ENCODE data around the gene HAGHL.
"Not testable (repeated sequence)": the region's sequence is repeated elsewhere in the genome, so short reads cannot be mapped to it uniquely, and the experiment has no call there.

The HAGHL gene

GRCh38 chr16:687499-687898, 39.4 kb upstream of the HAGHL start:
- DNase-seq (ENCODE audit: insufficient read length, low spot score) (no peak), FAIRE-seq (no peak)
- TF ChIP-seq POLR2A (IDR thresholded peaks at IDR 0.05; ENCODE audit: low read depth, low read length) = no peak
- TF ChIP-seq TAF1 (IDR thresholded peaks at IDR 0.05; ENCODE audit: low read depth, low read length) = no peak
- no peak for TF ChIP-seq POLR2AphosphoS5 (IDR thresholded peaks at IDR 0.05; ENCODE audit: low read depth, low read length)
- no peak for TF ChIP-seq PAX5 (IDR thresholded peaks at IDR 0.05; ENCODE audit: insufficient read depth, low read length, severe bottlenecking)
- no peak for TF ChIP-seq POU2F2 (IDR thresholded peaks at IDR 0.05; ENCODE audit: low read depth, low read length)
- no peak for TF ChIP-seq SPI1 (IDR thresholded peaks at IDR 0.05; ENCODE audit: low read depth, low read length)

- DNase-seq (ENCODE audit: insufficient read length, low spot score) (no peak), FAIRE-seq (peak; percentile 84)
- TF ChIP-seq POLR2A (IDR thresholded peaks at IDR 0.05; ENCODE audit: low read depth, low read length) (no peak), SPI1 (IDR thresholded peaks at IDR 0.05; ENCODE audit: low read depth, low read length) (no peak), POLR2AphosphoS5 (IDR thresholded peaks at IDR 0.05; ENCODE audit: low read depth, low read length) (no peak), PAX5 (IDR thresholded peaks at IDR 0.05; ENCODE audit: insufficient read depth, low read length, severe bottlenecking) (no peak), TAF1 (IDR thresholded peaks at IDR 0.05; ENCODE audit: low read depth, low read length) (no peak), POU2F2 (IDR thresholded peaks at IDR 0.05; ENCODE audit: low read depth, low read length) (no peak)
Observed at GRCh38 chr16:689175-689897, 37.6 kb upstream of the HAGHL start.

GRCh38 chr16:691242-691641, 35.7 kb upstream of the HAGHL start:
- not testable (repeated sequence) for DNase-seq (ENCODE audit: insufficient read length, low spot score); FAIRE-seq

GRCh38 chr16:692356-693108, 34.4 kb upstream of the HAGHL start:
- TF ChIP-seq POU2F2 (IDR thresholded peaks at IDR 0.05; ENCODE audit: low read depth, low read length) = no peak
- no peak for TF ChIP-seq TAF1 (IDR thresholded peaks at IDR 0.05; ENCODE audit: low read depth, low read length)
- no peak for TF ChIP-seq PAX5 (IDR thresholded peaks at IDR 0.05; ENCODE audit: insufficient read depth, low read length, severe bottlenecking)
- no peak for TF ChIP-seq SPI1 (IDR thresholded peaks at IDR 0.05; ENCODE audit: low read depth, low read length)
- TF ChIP-seq POLR2AphosphoS5 (IDR thresholded peaks at IDR 0.05; ENCODE audit: low read depth, low read length) = no peak
- no peak for TF ChIP-seq POLR2A (IDR thresholded peaks at IDR 0.05; ENCODE audit: low read depth, low read length)
- no peak for DNase-seq (ENCODE audit: insufficient read length, low spot score)
- FAIRE-seq = no peak

GRCh38 chr16:693364-693763, 33.5 kb upstream of the HAGHL start:
- no peak for FAIRE-seq
- no peak for TF ChIP-seq PAX5 (IDR thresholded peaks at IDR 0.05; ENCODE audit: insufficient read depth, low read length, severe bottlenecking)
- no peak for TF ChIP-seq SPI1 (IDR thresholded peaks at IDR 0.05; ENCODE audit: low read depth, low read length)
- TF ChIP-seq POLR2AphosphoS5 (IDR thresholded peaks at IDR 0.05; ENCODE audit: low read depth, low read length) = no peak
- no peak for TF ChIP-seq POLR2A (IDR thresholded peaks at IDR 0.05; ENCODE audit: low read depth, low read length)
- TF ChIP-seq POU2F2 (IDR thresholded peaks at IDR 0.05; ENCODE audit: low read depth, low read length) = no peak
- TF ChIP-seq TAF1 (IDR thresholded peaks at IDR 0.05; ENCODE audit: low read depth, low read length) = no peak
- DNase-seq (ENCODE audit: insufficient read length, low spot score) = no peak

- DNase-seq (ENCODE audit: insufficient read length, low spot score) (no peak), FAIRE-seq (no peak)
- TF ChIP-seq POU2F2 (IDR thresholded peaks at IDR 0.05; ENCODE audit: low read depth, low read length) (no peak), TAF1 (IDR thresholded peaks at IDR 0.05; ENCODE audit: low read depth, low read length) (no peak), POLR2A (IDR thresholded peaks at IDR 0.05; ENCODE audit: low read depth, low read length) (no peak), SPI1 (IDR thresholded peaks at IDR 0.05; ENCODE audit: low read depth, low read length) (no peak), POLR2AphosphoS5 (IDR thresholded peaks at IDR 0.05; ENCODE audit: low read depth, low read length) (no peak), PAX5 (IDR thresholded peaks at IDR 0.05; ENCODE audit: insufficient read depth, low read length, severe bottlenecking) (no peak)
Observed at GRCh38 chr16:693766-694165, 33.1 kb upstream of the HAGHL start.

GRCh38 chr16:694187-694862, 32.6 kb upstream of the HAGHL start:
- no peak for FAIRE-seq

GRCh38 chr16:694863-695354, 32.0 kb upstream of the HAGHL start:
- no peak for FAIRE-seq

More at GRCh38 chr16:694187-694862, 32.6 kb upstream of the HAGHL start:
- no peak for DNase-seq (ENCODE audit: insufficient read length, low spot score)
- TF ChIP-seq POLR2AphosphoS5 (IDR thresholded peaks at IDR 0.05; ENCODE audit: low read depth, low read length) = no peak
- no peak for TF ChIP-seq POU2F2 (IDR thresholded peaks at IDR 0.05; ENCODE audit: low read depth, low read length)
- no peak for TF ChIP-seq TAF1 (IDR thresholded peaks at IDR 0.05; ENCODE audit: low read depth, low read length)
- TF ChIP-seq SPI1 (IDR thresholded peaks at IDR 0.05; ENCODE audit: low read depth, low read length) = no peak
- no peak for TF ChIP-seq PAX5 (IDR thresholded peaks at IDR 0.05; ENCODE audit: insufficient read depth, low read length, severe bottlenecking)

More at GRCh38 chr16:694863-695354, 32.0 kb upstream of the HAGHL start:
- DNase-seq (ENCODE audit: insufficient read length, low spot score) = no peak
- TF ChIP-seq POLR2AphosphoS5 (IDR thresholded peaks at IDR 0.05; ENCODE audit: low read depth, low read length) (no peak), PAX5 (IDR thresholded peaks at IDR 0.05; ENCODE audit: insufficient read depth, low read length, severe bottlenecking) (no peak), POLR2A (IDR thresholded peaks at IDR 0.05; ENCODE audit: low read depth, low read length) (no peak), TAF1 (IDR thresholded peaks at IDR 0.05; ENCODE audit: low read depth, low read length) (no peak), POU2F2 (IDR thresholded peaks at IDR 0.05; ENCODE audit: low read depth, low read length) (no peak), SPI1 (IDR thresholded peaks at IDR 0.05; ENCODE audit: low read depth, low read length) (no peak)

All from GM12891 (cell line).